Breast epithelium (tissue), 4 donors: ENCODE data around the gene DDX54. TPM values are rescaled to one million over a fixed set of nuclear protein-coding genes. Genes with fewer than 3 reads are reported as not detected.
"Not testable (repeated sequence)": the region's sequence is repeated elsewhere in the genome, so short reads cannot be mapped to it uniquely, and the experiment has no call there.

ENCODE experiments used
- DNase-seq, 2 donors: peaks; one replicate each; pipeline ENCODE4 v3.0.0-alpha.2; 2019; ENCODE audit warnings: low spot score in 2 of 2
- H3K27ac ChIP-seq, 2 donors: fragments of 200-600 bp; sonication (generic) in 1 of 2; one replicate each; pipeline ENCODE4 v1.5.1; 2016 to 2019; ENCODE audit warnings: mild to moderate bottlenecking in 1 of 2
- H3K27me3 ChIP-seq, 2 donors: fragments of 200-600 bp; sonication (generic) in 1 of 2; one replicate each; pipeline versions ENCODE4 v1.5.1 to v1.6.0; 2017 to 2019; ENCODE audit warnings: control low read depth in 1 of 2, mild to moderate bottlenecking in 1 of 2
- H3K36me3 ChIP-seq: fragments of 200-600 bp; one replicate; pipeline ENCODE4 v1.5.1; 2019
- H3K4me1 ChIP-seq, 2 donors: fragments of 200-600 bp; sonication (generic); one replicate each; pipeline ENCODE4 v1.5.1; 2016 to 2019; ENCODE audit warnings: control low read depth in 1 of 2
- H3K4me3 ChIP-seq, 3 donors: fragments of 200-600 bp; sonication (generic); 1 replicate in 2 of 3; 2 replicates in 1 of 3; pipeline ENCODE4 v1.5.1; 2016 to 2019; ENCODE audit warnings: mild to moderate bottlenecking in 3 of 3, moderate library complexity in 2 of 3
- H3K9me3 ChIP-seq, 2 donors: fragments of 200-600 bp; sonication (generic) in 1 of 2; one replicate each; pipeline ENCODE4 v1.5.1; 2016 to 2019; ENCODE audit warnings: control low read depth in 1 of 2
- POLR2A ChIP-seq: fragments of 450-650 bp; IDR thresholded peaks from one replicate; pipeline ENCODE4 v1.6.1; 2016; ENCODE audit warnings: antibody characterized with exemption, mild to moderate bottlenecking, moderate library complexity
- POLR2AphosphoS5 ChIP-seq, 3 donors: sonication (generic); formaldehyde crosslinking; IDR thresholded peaks; one replicate each; pipeline ENCODE4 v1.6.1; 2017; ENCODE audit warnings: antibody characterized with exemption in 3 of 3
- intact Hi-C: fragments of 100-400 bp; cut with DNase I; formaldehyde crosslinking; loops from one replicate; pipeline ENCODE4 v1.15.1; 2023; ENCODE audit warnings: low total_unique reads
- total RNA-seq, 3 donors: library from RNA; depleted of rRNA; stranded (reverse); fragments of >200 nt; gene quantifications; one replicate each; pipeline ENCODE4 v1.1.0, GENCODE V29; 2016
- TF ChIP-seq, protein P1 (sequence below), 3 donors: fragments of 450-650 bp; IDR thresholded peaks; one replicate each; pipeline ENCODE4 v1.5.1; 2016 to 2017; ENCODE audit warnings: antibody characterized with exemption in 3 of 3, mild to moderate bottlenecking in 3 of 3, moderate library complexity in 3 of 3

DDX54 gene
- total RNA-seq, 3 donors from 2014 or later: 51.5 to 62.1 (median 60.3) TPM

DNA sequence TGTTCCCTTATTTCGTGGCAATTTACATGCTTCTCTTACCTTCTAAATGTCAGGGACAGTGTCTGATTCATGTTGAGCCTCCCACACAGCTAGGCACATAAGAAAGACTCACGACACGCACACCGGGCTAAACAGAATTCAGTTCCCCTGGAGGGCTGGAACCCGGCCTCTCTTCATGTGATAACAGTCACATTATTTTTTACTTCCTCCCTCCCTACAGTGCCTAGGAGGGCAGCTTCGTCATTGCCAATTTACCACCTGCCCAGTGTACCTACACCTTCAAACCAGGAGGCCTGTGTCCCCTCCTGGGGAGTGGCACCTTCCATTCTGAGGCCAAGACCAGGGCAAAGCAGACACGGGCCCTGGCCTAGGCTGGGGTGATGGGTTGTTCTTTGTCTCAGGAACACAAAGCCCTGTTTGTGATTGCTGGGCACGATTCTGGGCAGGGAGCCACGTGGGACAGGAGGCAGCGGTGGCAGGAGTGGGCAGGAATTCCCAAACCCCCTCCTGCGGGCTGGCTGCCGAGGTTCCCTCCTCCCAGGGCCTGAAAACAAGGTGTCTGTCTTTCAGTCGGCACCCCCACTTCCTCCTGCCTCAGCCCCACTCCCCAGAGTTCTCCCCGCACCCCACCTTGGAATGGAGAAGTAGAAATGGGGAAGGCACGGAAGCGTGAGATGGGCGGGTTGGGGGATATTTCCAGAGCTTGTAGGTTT, 42.9 kb downstream of the DDX54 start:
- TF ChIP-seq POLR2AphosphoS5 (IDR thresholded peaks at IDR 0.05) (peak in 1 of 3 donors; percentile 15), POLR2A (no peak)
- Histone ChIP-seq H3K36me3 (no peaks in the 10 kb centered on the region), H3K4me1 (peaks cover 0 to 6% of the 10 kb centered on the region in 2 donors), H3K27ac (peak overlapping the region; percentile 75 to 88), H3K9me3 (no peaks in the 10 kb centered on the region), H3K4me3 (no peak overlapping the region), H3K27me3 (no peaks in the 10 kb centered on the region)
- DNase-seq: peak in 1 of 2 donors; percentile 88
- intact Hi-C loops: no loop called here

DNA sequence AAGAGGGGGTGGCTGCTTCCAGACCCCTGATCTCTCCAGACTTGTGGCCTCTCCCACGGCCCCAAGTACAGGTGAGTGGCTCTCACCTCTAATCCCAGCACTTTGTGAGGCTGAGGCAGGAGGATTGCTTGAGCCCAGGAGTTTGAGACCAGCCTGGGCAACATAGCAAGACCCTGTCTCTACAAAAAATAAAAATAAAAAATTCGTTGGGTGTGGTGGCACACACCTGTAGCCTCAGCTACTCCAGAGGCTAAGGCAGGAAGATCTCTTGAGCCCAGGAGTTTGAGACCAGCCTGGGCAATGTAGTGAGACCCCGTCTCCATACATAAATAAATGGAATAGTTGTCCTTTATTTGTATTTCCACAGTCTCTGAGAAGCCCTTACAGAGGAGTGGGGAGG, 43.6 kb downstream of the DDX54 start:
- H3K27ac ChIP-seq: peak overlapping the region; percentile 75 to 88

DNA sequence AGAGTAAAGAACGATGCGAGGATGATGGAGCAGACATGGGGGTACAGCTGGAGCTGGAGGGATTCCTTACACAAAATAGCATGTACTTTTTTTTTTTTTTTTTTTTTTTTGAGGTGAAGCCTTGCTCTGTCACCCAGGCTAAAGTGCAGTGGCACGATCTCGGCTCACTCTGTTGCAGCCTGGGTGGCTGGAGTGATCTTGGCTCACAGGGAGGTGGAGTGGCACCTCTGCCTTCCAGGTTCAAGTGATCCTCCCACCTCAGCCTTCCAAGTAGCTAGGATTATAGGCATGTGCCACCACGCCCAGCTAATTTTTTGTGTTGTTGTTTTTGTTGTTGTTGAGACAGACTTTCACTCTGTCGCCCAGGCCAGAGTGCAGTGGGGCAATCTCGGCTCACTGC, 44.6 kb downstream of the DDX54 start:
- H3K4me3 ChIP-seq: no peak overlapping the region
- no peaks in the 10 kb centered on the region for H3K36me3 ChIP-seq
- peaks cover 0 to 6% of the 10 kb centered on the region in 2 donors for H3K4me1 ChIP-seq
- H3K27ac ChIP-seq: no peak overlapping the region
- DNase-seq: no peak
- intact Hi-C loops: no loop called here
- H3K27me3 ChIP-seq: peaks cover 0 to 7% of the 10 kb centered on the region in 2 donors
- H3K9me3 ChIP-seq: no peaks in the 10 kb centered on the region
- TF ChIP-seq POLR2AphosphoS5 (IDR thresholded peaks at IDR 0.05) (no peak), POLR2A (no peak)
- TF ChIP-seq, protein P1, sequence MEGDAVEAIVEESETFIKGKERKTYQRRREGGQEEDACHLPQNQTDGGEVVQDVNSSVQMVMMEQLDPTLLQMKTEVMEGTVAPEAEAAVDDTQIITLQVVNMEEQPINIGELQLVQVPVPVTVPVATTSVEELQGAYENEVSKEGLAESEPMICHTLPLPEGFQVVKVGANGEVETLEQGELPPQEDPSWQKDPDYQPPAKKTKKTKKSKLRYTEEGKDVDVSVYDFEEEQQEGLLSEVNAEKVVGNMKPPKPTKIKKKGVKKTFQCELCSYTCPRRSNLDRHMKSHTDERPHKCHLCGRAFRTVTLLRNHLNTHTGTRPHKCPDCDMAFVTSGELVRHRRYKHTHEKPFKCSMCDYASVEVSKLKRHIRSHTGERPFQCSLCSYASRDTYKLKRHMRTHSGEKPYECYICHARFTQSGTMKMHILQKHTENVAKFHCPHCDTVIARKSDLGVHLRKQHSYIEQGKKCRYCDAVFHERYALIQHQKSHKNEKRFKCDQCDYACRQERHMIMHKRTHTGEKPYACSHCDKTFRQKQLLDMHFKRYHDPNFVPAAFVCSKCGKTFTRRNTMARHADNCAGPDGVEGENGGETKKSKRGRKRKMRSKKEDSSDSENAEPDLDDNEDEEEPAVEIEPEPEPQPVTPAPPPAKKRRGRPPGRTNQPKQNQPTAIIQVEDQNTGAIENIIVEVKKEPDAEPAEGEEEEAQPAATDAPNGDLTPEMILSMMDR (IDR thresholded peaks at IDR 0.05): no peak

More for the DNA sequence above, 43.6 kb downstream of the DDX54 start:
- DNase-seq, H3K36me3 ChIP-seq, H3K27me3 ChIP-seq, H3K4me1 ChIP-seq, intact Hi-C loops, H3K9me3 ChIP-seq, H3K4me3 ChIP-seq: not testable (repeated sequence)

DNA sequence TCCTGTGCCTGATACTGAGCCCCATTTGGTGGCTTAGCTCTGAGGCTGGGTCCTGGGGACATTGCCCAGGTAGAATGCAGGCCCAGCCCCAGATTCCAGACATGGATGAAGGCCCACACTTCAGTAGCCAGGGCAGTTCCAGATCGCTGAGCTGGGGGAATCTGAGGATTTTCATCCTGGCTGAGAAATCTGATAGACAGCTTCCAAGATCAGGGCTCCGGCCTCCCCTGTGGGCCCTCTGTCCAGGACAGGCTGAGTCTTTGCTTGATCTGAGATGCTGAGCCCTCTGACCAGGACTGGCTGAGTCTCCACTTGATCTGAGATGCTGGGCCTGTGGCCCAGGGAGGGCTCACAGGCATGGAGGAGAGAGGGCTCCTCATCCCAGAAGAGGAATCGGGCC, 46.5 kb downstream of the DDX54 start:
- Histone ChIP-seq H3K4me3 (no peak overlapping the region), H3K36me3 (no peaks in the 10 kb centered on the region), H3K27ac (no peak overlapping the region), H3K27me3 (peaks cover 0 to 12% of the 10 kb centered on the region in 2 donors), H3K9me3 (no peaks in the 10 kb centered on the region), H3K4me1 (peaks cover 0 to 6% of the 10 kb centered on the region in 2 donors)
- intact Hi-C loops: no loop called here
- TF ChIP-seq POLR2AphosphoS5 (IDR thresholded peaks at IDR 0.05) (no peak), POLR2A (no peak)
- TF ChIP-seq, protein P1 (IDR thresholded peaks at IDR 0.05): no peak
- DNase-seq: no peak

DNA sequence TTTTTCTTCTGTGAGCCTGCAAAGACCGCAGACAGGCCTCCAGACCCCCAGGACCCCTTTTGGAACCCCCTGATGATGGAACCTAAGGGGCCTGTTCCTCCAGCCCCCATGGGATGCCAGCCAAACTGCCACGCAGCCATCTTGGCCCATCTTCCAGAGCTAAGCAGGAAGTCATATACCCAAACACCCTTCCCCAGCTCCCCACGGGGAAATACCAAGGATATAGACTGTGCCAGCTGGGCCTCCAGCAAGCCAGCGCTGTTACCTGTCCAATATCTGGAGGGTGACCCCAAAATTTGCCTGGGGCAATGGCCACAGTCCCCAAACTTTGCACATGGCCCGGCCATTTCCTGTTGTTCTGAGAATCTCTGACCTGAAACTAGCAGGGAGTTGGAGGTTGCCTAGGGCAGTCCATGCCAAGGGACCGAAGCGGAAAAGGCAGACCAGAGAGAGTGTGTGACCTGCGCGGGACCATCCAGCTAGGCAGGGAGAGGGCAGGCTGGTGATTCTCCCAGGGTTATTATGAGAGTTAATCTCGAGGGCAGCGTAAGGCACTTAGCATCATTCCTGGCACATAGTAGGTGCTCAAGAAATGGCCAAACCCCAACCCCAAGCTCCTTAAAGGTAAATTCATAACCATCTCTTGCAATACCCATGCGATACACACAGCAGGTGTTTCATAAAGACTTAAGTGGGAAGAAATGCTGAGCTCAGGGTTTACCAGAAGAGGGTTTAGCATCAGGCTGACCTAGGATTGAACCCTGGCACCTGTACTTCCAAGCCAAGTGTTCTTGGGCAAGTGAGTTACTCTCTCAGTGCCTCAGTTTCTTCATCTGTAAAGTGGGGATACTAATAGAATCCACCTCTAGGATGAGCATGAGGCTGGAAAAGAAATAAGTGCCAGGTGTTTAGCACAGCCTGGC, 47.2 kb downstream of the DDX54 start:
- no peak for DNase-seq
- intact Hi-C loops: no loop called here
- H3K9me3 ChIP-seq: no peaks in the 10 kb centered on the region
- peaks cover 0 to 12% of the 10 kb centered on the region in 2 donors for H3K27me3 ChIP-seq
- H3K4me1 ChIP-seq: peaks cover 0 to 6% of the 10 kb centered on the region in 2 donors
- no peaks in the 10 kb centered on the region for H3K36me3 ChIP-seq
- peak overlapping the region in 1 of 2 donors; percentile 46 for H3K27ac ChIP-seq
- TF ChIP-seq, protein P1 (IDR thresholded peaks at IDR 0.05): no peak
- TF ChIP-seq POLR2AphosphoS5 (IDR thresholded peaks at IDR 0.05) (no peak), POLR2A (no peak)
- no peak overlapping the region for H3K4me3 ChIP-seq
